Measurements from ENCODE around the gene FBXL12.

GRCh38 chr19:9768175-9769112 is 50.4 kb downstream of the FBXL12 start, which contains the start of gene ZNF846:
- no peak for TF ChIP-seq CTCF (IDR thresholded peaks at IDR 0.05; ENCODE audit: low read depth, low read length)
- no peak for TF ChIP-seq EZH2phosphoT487 (IDR thresholded peaks at IDR 0.05; ENCODE audit: low read depth)

Measured in OCI-LY3 (cell line).